SK-N-SH treated with all-trans-retinoic acid at 6 μM for 48 hours (cell line): Measurements from ENCODE around the gene ALDOA.

Experiments used
- GLIS3 ChIP-seq: fragments of 250-450 bp; sonication (Bioruptor Pico); IDR thresholded peaks from 2 replicates; pipeline ENCODE4 v1.5.0; 2020; ENCODE audit warnings: mild to moderate bottlenecking, moderate library complexity
- ZNF565 ChIP-seq: fragments of 450-650 bp; formaldehyde crosslinking; conservative IDR thresholded peaks from 2 replicates; pipeline ENCODE4 v1.5.0; 2020; ENCODE audit warnings: low read depth, mild to moderate bottlenecking, moderate library complexity
- TF ChIP-seq, protein P1 (sequence below): fragments of 250-450 bp; sonication (Bioruptor Pico); IDR thresholded peaks from 2 replicates; pipeline ENCODE4 v1.5.0; 2020; ENCODE audit warnings: mild to moderate bottlenecking, moderate library complexity

The ALDOA gene

DNA sequence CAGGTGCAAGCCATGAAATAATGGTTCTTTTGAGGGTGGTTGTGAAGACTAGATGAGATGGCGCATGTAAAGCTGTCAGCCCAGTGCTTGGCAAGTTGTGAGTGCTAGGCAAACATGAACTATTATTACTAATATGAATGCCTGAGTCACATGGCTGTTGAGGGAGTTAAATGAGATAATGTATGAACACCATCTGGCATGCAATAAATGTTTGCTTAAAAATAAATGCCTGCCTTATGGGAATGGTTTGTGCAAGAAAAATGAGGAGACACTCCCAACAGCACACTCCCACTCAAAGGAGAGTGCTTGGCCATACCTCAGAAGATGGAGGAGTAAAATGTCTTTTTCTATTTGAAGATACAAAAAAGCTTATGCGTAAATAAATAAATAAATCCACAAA, 53.9 kb downstream of the ALDOA start (continued):
- TF ChIP-seq, protein P1, sequence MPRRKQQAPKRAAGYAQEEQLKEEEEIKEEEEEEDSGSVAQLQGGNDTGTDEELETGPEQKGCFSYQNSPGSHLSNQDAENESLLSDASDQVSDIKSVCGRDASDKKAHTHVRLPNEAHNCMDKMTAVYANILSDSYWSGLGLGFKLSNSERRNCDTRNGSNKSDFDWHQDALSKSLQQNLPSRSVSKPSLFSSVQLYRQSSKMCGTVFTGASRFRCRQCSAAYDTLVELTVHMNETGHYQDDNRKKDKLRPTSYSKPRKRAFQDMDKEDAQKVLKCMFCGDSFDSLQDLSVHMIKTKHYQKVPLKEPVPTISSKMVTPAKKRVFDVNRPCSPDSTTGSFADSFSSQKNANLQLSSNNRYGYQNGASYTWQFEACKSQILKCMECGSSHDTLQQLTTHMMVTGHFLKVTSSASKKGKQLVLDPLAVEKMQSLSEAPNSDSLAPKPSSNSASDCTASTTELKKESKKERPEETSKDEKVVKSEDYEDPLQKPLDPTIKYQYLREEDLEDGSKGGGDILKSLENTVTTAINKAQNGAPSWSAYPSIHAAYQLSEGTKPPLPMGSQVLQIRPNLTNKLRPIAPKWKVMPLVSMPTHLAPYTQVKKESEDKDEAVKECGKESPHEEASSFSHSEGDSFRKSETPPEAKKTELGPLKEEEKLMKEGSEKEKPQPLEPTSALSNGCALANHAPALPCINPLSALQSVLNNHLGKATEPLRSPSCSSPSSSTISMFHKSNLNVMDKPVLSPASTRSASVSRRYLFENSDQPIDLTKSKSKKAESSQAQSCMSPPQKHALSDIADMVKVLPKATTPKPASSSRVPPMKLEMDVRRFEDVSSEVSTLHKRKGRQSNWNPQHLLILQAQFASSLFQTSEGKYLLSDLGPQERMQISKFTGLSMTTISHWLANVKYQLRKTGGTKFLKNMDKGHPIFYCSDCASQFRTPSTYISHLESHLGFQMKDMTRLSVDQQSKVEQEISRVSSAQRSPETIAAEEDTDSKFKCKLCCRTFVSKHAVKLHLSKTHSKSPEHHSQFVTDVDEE (CRISPR knock-in tag), result no peak
- TF ChIP-seq ZNF565 (CRISPR knock-in tag) (no peak), GLIS3 (CRISPR knock-in tag) (no peak)
